Measurements from ENCODE around the gene CENPL. TPM values are rescaled to one million over a fixed set of nuclear protein-coding genes. Genes with fewer than 3 reads are reported as not detected.

CENPL gene
- total and polyA plus RNA-seq, 5 donors, result 2.9 to 4.3 (median 3.6) TPM

GRCh38 chr1:173757666-173758065 lies 67.0 kb downstream of the CENPL start:
- no peak overlapping the region for H3K27ac ChIP-seq (ENCODE audit: low read length)
- intact Hi-C loops (cut with DNase I), result no loop called here
- WGBS, result 95% methylated on average over 4 of the region's 4 CpGs
- DNase-seq (no peak), ATAC-seq (no peak)
- H3K4me3 ChIP-seq (ENCODE audit: low read length), result no peak overlapping the region
- H3K27me3 ChIP-seq (ENCODE audit: control insufficient read depth, insufficient read depth), result no peaks in the 10 kb centered on the region
- H3K9me3 ChIP-seq (ENCODE audit: control insufficient read depth, low read length), result no peaks in the 10 kb centered on the region
- H3K4me1 ChIP-seq (ENCODE audit: control insufficient read depth, insufficient read depth, low read length), result no peaks in the 10 kb centered on the region

- no peaks in the 10 kb centered on the region for H3K9me3 ChIP-seq (ENCODE audit: control insufficient read depth, low read length)
- no peak overlapping the region for H3K27ac ChIP-seq (ENCODE audit: low read length)
- intact Hi-C loops (cut with DNase I), result no loop called here
- H3K4me1 ChIP-seq (ENCODE audit: control insufficient read depth, insufficient read depth, low read length), result no peaks in the 10 kb centered on the region
- ATAC-seq (no peak), DNase-seq (no peak)
- H3K4me3 ChIP-seq (ENCODE audit: low read length), result no peak overlapping the region
- no peaks in the 10 kb centered on the region for H3K27me3 ChIP-seq (ENCODE audit: control insufficient read depth, insufficient read depth)
These were observed 70.9 kb downstream of the CENPL start for GRCh38 chr1:173753830-173754229.

Other genes starting within 250 kb of the CENPL start
- under 1 TPM; 0.12 to 0.42 (median 0.32) TPM for gene SLC9C2, start 221.8 kb downstream of the CENPL start, total RNA-seq
- gene SLC9C2, start 221.8 kb downstream of the CENPL start, polyA plus RNA-seq, result 0.09 TPM
- not detected for gene TEX50, start 189.5 kb downstream of the CENPL start, total RNA-seq
- not detected for gene TEX50, start 189.5 kb downstream of the CENPL start, polyA plus RNA-seq
- 1 to 10 TPM in 2 of 4 donors, under 1 TPM in 2; 0.93 to 1.4 (median 1.2) TPM for gene ANKRD45, start 155.0 kb downstream of the CENPL start, total RNA-seq
- gene ANKRD45, start 155.0 kb downstream of the CENPL start, polyA plus RNA-seq, result 0.27 TPM
- 10 to 100 TPM; 17.5 to 22.0 (median 21.6) TPM for gene KLHL20, start 109.9 kb downstream of the CENPL start, total RNA-seq
- gene KLHL20, start 109.9 kb downstream of the CENPL start, polyA plus RNA-seq, result 7.3 TPM
- gene DARS2, start 210 bp downstream of the CENPL start, total RNA-seq, result 10 to 100 TPM; 11.7 to 13.6 (median 13.1) TPM
- 8.3 TPM for gene DARS2, start 210 bp downstream of the CENPL start, polyA plus RNA-seq
- 10 to 100 TPM; 69.3 to 92.6 (median 82.5) TPM for gene GAS5, start 43.1 kb upstream of the CENPL start, total RNA-seq
- 78.6 TPM for gene GAS5, start 43.1 kb upstream of the CENPL start, polyA plus RNA-seq
- gene ZBTB37, start 43.5 kb upstream of the CENPL start, total RNA-seq, result 10 to 100 TPM in 1 of 4 donors, 1 to 10 TPM in 3; 8.9 to 12.3 (median 9.3) TPM
- gene ZBTB37, start 43.5 kb upstream of the CENPL start, polyA plus RNA-seq, result 2.6 TPM
- gene SERPINC1, start 92.4 kb upstream of the CENPL start, total RNA-seq, result under 1 TPM in 2 of 4 donors, not detected in 2; 0.18 to 0.45 TPM
- 0.18 TPM for gene SERPINC1, start 92.4 kb upstream of the CENPL start, polyA plus RNA-seq
- 10 to 100 TPM; 21.4 to 25.0 (median 23.9) TPM for gene RC3H1, start 197.5 kb upstream of the CENPL start, total RNA-seq
- 4.3 TPM for gene RC3H1, start 197.5 kb upstream of the CENPL start, polyA plus RNA-seq

Measured in right cardiac atrium (tissue), 5 donors.